Heart left ventricle (tissue), 13 donors: ENCODE measurements around the gene SPTAN1.

ENCODE experiments used
- CTCF ChIP-seq, 12 donors: fragments of 200-600 bp; sonication (generic) in 4 of 12; IDR thresholded peaks; one replicate each; pipeline versions ENCODE4 v1.5.0 to v1.8.0; 2018 to 2022; ENCODE audit warnings: antibody characterized with exemption in 12 of 12, mild to moderate bottlenecking in 5 of 12
- POLR2A ChIP-seq, 2 donors: fragments of 450-650 bp; IDR thresholded peaks; one replicate each; pipeline ENCODE4 v1.6.1; 2017; ENCODE audit warnings: antibody characterized with exemption in 2 of 2, mild to moderate bottlenecking in 2 of 2, moderate library complexity in 2 of 2
- donor health status: ischemic (EF 13 %, LVEDD 7.1; RV severe dilation, severe dysfunction).
- donor health status: DM: no; HTN: yes; CAD: no.
- donor health status: DM: no; HTN: no; CAD: no.
- donor health status: ischemic (EF 25% LVEDD 6.9; RV normal size, moderate dysfunction).
- donor health status: ischemic (EF 25% LVEDD 5.7; RV mildly dilated, moderate dysfunction).
- donor health status: ischemic (EF 35%, LVEDD 5.7; RV mildly dilated, moderate dysfunction).
- donor health status: nonischemic (EF 11% LVEDD 7.7; RV severe dilation, severe dysfunction).
- donor health status: DM: yes; HTN: yes; CAD: no.
- donor health status: PGD.
- donor health status: ischemic (EF 29% LVEDD 5.4; RV normal size, mild dysfunction).
- donor health status: nonischemic (EF 23%, LVEDD 6.1; RV moderate dilation, normal function).

GRCh38 chr9:128512820-128513219 is 39.6 kb upstream of the SPTAN1 start:
- TF ChIP-seq CTCF (IDR thresholded peaks at IDR 0.05) = no peak
- no peak for TF ChIP-seq POLR2A (IDR thresholded peaks at IDR 0.05)
